Bone marrow (tissue), 2 donors: Measurements from ENCODE around the gene CYP21A2.
"Not testable (repeated sequence)": the region's sequence is repeated elsewhere in the genome, so short reads cannot be mapped to it uniquely, and the experiment has no call there.

ENCODE experiments used
- DNase-seq, 2 donors: peaks; one replicate each; lab custom pipeline; 2025; lab: John Stamatoyannopoulos, UW

The CYP21A2 gene

DNA sequence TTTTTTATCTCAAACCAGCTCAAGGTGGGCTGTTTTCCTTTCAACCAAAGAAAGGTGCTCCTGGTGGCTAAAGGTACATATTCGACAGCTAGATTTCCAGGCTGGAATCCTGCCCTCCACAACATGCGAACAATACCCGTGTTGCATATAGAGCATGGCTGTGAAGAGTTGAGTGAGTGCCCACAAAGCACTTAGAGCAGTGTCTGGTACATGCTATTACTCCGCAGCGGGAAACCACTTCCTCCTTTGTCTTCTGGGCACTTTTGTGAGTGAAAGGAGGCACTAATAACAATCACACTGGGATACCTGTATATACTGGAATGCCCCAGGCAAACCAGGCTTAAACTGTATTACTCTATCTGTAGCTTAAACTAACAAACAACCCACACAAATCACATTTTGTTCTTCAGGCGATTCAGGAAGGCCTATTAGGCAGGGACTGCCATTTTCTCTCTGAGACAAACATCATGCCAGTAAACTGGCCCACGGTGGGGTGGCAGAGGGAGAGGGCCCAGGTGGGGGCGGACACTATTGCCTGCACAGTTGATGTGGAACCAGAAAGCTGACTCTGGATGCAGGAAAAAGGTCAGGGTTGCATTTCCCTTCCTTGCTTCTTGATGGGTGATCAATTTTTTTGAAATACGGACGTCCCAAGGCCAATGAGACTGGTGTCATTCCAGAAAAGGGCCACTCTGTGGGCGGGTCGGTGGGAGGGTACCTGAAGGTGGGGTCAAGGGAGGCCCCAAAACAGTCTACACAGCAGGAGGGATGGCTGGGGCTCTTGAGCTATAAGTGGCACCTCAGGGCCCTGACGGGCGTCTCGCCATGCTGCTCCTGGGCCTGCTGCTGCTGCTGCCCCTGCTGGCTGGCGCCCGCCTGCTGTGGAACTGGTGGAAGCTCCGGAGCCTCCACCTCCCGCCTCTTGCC lies at the start of gene CYP21A2:
Gene CYP21A2 (plus strand): TSS at position 818 of the 927 bp plus-strand sequence. CDS start 8 bp downstream, at position 826.
- DNase-seq, result not testable (repeated sequence)

DNA sequence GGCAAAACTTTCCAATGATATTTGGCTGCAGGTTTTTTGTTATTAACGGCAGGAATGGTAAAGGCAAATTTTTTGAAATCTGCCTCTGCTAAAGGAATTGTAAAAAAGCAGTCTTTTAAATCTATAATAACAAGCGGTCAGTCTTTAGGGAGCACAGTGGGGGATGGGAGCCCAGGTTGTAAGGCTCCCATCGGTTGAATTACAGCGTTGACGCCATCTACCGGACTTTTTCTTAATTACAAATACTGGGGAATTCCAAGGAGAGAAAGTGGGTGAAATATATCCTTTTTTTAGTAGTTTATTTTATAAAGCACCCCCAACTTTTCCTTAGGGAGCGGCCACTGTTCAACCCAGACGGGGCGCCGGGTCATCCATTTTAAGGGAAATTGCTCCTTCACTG lies 48.9 kb upstream of the CYP21A2 start:
- not testable (repeated sequence) for DNase-seq

DNA sequence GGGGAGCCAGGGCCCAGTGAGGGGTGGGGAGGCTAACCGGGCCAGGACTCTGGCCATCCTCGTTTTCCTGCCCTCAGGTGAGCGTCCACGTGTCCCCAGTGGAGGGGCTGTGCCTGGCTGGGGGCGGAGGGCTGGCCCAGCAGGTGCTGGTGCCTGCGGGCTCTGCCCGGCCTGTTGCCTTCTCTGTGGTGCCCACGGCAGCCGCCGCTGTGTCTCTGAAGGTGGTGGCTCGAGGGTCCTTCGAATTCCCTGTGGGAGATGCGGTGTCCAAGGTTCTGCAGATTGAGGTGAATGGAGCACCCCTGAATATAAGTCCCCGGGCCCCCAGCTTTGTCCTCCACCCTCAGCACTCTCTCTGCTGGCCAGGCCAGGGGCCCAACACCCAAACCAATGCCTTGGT lies 43.8 kb upstream of the CYP21A2 start:
- not testable (repeated sequence) for DNase-seq

DNA sequence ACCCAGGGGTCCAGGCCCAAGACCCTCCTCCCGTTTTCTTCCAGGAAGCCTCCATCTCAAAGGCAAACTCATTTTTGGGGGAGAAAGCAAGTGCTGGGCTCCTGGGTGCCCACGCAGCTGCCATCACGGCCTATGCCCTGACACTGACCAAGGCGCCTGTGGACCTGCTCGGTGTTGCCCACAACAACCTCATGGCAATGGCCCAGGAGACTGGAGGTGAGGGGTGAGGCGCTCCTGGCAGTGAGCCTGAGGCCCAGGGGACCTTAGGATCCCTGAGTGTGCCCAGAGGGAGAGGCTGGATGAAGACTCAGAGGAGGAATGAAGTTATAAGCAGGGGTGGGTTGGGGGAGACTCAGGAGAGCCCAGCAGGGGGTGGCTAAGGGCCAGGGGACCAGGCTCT lies 41.8 kb upstream of the CYP21A2 start:
- DNase-seq, result not testable (repeated sequence)

DNA sequence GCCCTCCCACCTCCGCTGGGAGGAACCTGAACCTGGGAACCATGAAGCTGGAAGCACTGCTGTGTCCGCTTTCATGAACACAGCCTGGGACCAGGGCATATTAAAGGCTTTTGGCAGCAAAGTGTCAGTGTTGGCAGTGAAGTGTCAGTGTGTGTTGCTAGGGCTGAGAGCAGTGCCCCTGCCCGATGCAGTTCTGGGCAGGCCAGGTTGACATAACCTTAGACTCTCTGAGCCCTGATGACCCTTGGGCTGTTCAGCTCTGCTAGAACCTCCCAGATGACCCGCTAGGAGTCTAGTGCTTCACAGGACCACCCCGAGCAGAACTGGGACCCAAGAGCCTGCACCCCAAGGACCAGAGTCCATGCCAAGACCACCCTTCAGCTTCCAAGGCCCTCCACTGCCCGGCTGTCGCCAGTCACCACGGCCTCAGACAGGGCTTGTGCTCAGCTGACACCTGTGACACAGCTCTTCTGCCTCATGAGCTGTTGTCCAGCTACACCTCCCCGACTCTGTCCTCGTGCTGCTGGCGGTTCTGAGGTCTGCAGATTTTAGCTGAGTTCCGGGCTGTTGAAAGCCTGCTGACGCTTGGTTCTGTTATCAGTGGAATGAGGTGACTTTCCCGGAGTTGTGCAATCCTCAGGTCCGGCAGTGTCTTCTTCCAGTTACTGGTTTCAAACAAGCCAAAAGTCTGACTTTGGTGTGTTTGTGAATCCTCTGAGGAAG lies 35.5 kb upstream of the CYP21A2 start:
- DNase-seq, result not testable (repeated sequence)

DNA sequence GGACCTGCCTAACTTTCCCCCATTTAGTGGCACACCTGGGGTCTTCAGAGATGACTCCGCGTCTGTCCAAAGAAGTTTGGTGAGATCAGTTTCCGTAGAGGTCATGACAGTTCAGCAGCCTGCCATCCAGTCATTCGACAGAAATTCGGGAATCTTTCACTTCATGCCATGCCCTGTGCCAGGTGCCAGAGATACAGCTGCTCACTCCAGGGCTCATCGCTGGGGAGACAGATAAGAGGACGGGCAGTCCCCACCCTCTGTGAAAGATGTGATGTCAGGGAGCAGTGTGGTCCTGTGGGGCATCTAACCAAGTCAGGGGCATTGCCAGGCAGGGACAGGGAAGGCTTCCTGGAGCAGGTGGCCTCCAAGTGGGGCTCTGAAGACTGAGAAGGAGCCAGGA lies 34.9 kb upstream of the CYP21A2 start:
- not testable (repeated sequence) for DNase-seq

DNA sequence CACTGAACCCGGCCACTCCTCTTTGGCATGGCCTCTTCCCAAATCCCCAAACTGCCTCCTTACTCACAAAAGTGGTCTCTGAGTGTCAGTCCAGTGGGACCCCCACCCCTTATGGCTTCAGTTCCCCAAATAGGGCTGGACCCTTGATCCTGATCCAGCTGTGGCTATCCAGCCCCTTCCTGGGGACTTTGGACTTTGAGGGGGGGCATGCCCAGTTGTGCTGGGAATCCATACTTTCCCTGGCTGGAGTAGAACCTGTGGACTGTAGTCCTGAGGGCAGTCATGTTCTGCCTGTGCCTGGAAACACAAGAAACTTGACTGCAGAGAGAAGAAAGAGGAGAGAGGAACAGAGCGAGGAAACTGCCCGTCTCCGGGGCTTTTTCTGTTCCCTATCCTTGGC lies 33.8 kb upstream of the CYP21A2 start:
- not testable (repeated sequence) for DNase-seq

DNA sequence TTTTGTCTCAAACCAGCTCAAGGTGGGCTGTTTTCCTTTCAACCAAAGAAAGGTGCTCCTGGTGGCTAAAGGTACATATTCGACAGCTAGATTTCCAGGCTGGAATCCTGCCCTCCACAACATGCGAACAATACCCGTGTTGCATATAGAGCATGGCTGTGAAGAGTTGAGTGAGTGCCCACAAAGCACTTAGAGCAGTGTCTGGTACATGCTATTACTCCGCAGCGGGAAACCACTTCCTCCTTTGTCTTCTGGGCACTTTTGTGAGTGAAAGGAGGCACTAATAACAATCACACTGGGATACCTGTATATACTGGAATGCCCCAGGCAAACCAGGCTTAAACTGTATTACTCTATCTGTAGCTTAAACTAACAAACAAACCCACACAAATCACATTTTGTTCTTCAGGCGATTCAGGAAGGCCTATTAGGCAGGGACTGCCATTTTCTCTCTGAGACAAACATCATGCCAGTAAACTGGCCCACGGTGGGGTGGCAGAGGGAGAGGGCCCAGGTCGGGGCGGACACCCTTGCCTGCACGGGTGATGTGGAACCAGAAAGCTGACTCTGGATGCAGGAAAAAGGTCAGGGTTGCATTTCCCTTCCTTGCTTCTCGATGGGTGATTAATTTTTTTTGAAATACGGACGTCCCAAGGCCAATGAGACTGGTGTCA lies 33.2 kb upstream of the CYP21A2 start:
- DNase-seq, result not testable (repeated sequence)

DNA sequence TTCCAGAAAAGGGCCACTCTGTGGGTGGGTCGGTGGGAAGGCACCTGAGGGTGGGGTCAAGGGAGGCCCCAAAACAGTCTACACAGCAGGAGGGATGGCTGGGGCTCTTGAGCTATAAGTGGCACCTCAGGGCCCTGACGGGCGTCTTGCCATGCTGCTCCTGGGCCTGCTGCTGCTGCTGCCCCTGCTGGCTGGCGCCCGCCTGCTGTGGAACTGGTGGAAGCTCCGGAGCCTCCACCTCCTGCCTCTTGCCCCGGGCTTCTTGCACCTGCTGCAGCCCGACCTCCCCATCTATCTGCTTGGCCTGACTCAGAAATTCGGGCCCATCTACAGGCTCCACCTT lies 32.7 kb upstream of the CYP21A2 start:
- DNase-seq, result not testable (repeated sequence)

DNA sequence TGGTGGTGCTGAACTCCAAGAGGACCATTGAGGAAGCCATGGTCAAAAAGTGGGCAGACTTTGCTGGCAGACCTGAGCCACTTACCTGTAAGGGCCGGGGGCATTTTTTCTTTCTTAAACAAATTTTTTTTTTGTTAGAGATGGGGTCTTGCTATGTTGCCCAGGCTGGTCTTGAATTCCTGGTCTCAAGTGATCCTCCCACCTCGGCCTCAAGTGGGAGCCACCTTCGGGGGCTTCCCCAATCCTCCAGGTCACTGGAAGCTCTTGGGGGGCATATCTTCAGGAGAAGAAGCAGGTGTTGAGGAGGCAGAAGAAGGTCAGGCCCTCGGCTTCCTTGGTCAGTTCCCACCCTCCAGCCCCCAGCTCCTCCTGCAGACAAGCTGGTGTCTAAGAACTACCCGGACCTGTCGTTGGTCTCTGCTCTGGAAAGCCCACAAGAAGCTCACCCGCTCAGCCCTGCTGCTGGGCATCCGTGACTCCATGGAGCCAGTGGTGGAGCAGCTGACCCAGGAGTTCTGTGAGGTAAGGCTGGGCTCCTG lies 32.2 kb upstream of the CYP21A2 start:
- DNase-seq, result not testable (repeated sequence)

DNA sequence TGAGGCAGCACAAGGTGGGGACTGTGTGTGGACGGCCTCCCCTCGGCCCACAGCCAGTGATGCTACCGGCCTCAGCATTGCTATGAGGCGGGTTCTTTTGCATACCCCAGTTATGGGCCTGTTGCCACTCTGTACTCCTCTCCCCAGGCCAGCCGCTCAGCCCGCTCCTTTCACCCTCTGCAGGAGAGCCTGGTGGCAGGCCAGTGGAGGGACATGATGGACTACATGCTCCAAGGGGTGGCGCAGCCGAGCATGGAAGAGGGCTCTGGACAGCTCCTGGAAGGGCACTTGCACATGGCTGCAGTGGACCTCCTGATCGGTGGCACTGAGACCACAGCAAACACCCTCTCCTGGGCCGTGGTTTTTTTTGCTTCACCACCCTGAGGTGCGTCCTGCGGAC lies 31.1 kb upstream of the CYP21A2 start:
- DNase-seq, result not testable (repeated sequence)

DNA sequence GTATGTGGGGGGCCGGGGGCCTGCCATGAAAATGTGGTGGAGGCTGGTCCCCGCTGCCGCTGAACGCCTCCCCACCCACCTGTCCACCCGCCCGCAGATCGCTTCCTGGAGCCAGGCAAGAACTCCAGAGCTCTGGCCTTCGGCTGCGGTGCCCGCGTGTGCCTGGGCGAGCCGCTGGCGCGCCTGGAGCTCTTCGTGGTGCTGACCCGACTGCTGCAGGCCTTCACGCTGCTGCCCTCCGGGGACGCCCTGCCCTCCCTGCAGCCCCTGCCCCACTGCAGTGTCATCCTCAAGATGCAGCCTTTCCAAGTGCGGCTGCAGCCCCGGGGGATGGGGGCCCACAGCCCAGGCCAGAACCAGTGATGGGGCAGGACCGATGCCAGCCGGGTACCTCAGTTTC lies 30.2 kb upstream of the CYP21A2 start:
- DNase-seq, result not testable (repeated sequence)

DNA sequence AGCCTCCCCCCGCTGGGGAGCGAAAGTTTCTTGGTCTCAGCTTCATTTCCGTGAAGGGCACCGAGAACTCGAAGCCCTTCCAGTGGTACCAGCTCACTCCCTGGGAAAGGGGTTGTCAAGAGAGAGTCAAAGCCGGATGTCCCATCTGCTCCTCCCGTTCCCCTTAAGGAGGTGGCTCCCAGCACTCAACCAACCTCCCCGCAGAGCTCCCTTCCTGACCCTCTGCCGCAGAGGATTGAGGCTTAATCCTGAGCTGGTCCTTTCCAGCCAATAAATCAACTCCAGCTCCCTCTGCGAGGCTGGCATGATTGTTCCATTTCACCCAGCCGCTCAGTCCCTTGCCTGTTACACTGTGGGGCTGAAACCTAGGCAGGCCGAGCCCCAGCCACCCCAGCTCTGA lies 29.6 kb upstream of the CYP21A2 start:
- DNase-seq, result not testable (repeated sequence)

DNA sequence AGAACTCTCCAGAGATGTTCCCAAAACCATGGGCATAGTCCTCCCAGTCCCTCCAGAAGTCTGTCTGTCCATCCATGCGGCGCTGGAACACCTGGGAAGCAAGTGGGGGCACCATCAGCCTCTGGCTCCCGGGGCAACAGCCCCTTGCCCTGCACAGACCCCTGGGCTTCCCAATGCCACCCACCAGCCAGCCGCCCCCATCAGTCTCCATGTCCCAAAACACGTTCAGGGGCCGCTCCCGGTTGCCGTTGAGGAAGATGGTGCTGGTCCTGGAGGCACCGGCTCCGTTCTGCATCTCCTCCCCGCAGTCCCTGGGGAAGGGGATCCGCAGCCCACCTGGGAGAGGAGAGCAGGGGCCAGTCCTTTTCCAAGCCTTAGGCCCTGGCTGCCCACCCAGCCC lies 28.7 kb upstream of the CYP21A2 start:
- not testable (repeated sequence) for DNase-seq

DNA sequence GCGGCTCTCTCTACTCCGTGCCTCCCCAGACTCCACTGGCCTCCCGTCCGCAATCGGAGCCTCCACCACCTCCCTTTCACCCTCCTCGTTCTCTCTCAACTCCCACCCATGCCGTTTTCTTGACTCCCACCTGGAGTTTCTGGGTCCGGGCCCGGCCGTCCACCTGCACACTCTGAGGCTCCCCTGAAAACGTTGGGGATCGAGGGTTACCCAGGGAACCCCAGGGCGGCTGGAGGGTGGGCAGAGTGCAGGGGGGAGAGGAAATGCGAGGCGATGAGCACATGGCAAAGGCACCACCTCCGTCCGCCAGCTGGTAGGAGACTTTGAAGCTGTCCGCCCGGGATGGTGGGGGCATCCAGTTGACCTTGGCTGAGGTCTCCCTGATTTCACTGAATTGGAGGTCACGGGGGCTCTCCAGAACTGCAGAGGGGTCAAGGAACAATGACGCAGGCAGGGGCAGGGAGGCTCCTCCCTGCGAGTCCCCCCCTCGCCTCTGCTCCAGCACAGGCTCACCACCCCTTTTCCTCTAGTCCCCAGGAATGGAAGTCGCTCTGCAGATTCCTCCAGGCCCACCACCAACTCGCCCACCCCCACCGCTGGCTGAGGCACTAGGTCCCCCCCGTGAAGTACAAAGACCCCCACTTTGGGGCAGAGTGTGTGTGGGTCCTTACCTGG lies 27.2 kb upstream of the CYP21A2 start:
- not testable (repeated sequence) for DNase-seq

DNA sequence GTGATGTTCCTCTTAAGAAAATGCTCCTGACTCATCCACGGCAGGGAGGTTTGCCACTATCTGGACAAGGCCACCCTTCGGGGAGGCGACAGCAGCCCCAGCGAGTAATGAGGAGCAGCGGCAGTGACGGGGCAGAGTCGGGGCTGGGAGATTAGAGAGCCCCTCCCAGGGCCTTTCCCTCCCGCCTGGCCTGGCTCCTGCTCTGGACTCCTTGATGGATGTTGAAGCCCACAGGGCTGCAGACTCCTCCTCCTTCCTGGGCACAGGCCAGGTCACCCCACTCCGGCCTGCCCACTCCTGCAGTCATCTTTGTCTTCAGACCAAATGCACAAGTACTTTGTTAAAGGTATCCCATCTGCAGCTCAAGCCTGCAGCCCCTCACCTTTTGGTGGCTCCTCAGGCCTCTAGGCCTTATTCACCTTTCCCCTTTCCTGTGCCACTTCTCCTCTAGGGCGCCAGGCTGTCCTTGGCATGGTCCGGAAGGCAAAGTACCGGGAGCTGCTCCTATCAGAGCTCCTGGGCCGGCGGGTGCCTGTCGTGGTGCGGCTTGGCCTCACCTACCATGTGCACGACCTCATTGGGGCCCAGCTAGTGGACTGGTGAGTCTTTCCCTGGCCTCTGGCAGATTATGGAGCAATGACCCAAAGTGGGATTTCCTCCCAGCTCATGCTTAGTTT lies 25.1 kb upstream of the CYP21A2 start:
- not testable (repeated sequence) for DNase-seq

DNA sequence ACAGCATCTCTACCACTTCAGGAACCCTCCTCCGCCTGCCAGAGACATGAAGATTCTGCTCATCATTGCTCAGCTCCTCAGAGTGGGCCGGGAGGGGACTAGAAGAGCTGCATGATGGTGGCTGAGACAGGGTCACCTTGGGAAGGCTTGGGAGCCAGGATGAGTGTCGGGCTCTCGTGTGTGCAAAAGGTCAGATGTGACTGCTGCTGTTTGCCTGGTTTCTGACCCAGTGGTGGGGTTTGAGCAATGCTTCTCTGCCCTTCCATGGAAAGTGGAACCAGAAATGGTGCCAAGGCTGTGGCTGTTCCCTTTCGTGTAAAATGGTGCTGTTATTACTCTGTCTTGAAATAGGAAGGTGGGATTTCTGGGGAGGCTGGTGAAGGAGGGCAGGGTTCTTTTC lies 24.5 kb upstream of the CYP21A2 start:
- not testable (repeated sequence) for DNase-seq

DNA sequence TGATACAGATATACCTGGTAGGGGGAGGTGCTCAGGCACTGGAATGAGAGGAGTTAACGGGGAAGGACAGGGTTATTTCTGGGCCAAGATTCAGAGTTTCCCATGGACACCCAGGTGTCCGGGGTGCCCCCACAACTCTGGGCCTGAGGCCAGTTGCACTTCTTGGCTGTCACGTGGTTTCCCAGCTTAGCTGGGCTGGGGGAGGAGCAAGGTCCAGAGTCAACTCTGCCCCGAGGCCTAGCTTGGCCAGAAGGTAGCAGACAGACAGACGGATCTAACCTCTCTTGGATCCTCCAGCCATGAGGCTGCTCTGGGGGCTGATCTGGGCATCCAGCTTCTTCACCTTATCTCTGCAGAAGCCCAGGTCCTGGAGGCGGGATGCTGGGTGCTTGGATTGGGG lies 23.7 kb upstream of the CYP21A2 start, which contains the start of gene C4B:
Gene C4B (plus strand): TSS at position 249 of the 400 bp plus-strand sequence. CDS start 51 bp downstream, at position 300.
- DNase-seq, result not testable (repeated sequence)

DNA sequence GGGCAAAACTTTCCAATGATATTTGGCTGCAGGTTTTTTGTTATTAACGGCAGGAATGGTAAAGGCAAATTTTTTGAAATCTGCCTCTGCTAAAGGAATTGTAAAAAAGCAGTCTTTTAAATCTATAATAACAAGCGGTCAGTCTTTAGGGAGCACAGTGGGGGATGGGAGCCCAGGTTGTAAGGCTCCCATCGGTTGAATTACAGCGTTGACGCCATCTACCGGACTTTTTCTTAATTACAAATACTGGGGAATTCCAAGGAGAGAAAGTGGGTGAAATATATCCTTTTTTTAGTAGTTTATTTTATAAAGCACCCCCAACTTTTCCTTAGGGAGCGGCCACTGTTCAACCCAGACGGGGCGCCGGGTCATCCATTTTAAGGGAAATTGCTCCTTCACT lies 16.1 kb upstream of the CYP21A2 start:
- DNase-seq, result not testable (repeated sequence)

DNA sequence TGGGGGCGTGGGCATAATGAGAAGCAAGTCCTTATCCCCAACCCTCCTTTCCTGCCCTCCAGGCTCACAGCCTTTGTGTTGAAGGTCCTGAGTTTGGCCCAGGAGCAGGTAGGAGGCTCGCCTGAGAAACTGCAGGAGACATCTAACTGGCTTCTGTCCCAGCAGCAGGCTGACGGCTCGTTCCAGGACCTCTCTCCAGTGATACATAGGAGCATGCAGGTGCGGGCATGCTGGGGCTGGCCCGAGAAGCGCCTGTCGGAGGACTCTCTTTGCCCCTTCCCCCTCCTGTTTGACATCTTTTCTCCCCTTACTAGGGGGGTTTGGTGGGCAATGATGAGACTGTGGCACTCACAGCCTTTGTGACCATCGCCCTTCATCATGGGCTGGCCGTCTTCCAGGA lies 9.6 kb upstream of the CYP21A2 start:
- not testable (repeated sequence) for DNase-seq

DNA sequence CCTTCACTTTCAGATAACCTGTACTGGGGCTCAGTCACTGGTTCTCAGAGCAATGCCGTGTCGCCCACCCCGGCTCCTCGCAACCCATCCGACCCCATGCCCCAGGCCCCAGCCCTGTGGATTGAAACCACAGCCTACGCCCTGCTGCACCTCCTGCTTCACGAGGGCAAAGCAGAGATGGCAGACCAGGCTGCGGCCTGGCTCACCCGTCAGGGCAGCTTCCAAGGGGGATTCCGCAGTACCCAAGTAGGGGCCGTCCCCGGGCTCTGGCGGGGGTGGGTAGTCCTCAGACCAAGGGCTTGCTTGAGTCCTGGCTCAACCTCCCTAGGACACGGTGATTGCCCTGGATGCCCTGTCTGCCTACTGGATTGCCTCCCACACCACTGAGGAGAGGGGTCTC lies 8.7 kb upstream of the CYP21A2 start:
- not testable (repeated sequence) for DNase-seq
